Measurements from ENCODE around the gene ANKRD27.
"Not testable (repeated sequence)": the region's sequence is repeated elsewhere in the genome, so short reads cannot be mapped to it uniquely, and the experiment has no call there.

The ANKRD27 gene

GRCh38 chr19:32688311-32688710, 13.3 kb upstream of the ANKRD27 start:
- no peak for DNase-seq

- DNase-seq: no peak
Observed at GRCh38 chr19:32687681-32688080, 12.7 kb upstream of the ANKRD27 start.

GRCh38 chr19:32686847-32687475, 12.0 kb upstream of the ANKRD27 start:
- no peak for DNase-seq

GRCh38 chr19:32682317-32682716, 7.3 kb upstream of the ANKRD27 start:
- DNase-seq: no peak

GRCh38 chr19:32680986-32681385, 6.0 kb upstream of the ANKRD27 start:
- DNase-seq: no peak

GRCh38 chr19:32677657-32678056, 2.7 kb upstream of the ANKRD27 start:
- no peak for DNase-seq

- DNase-seq: peak in 1 of 5 donors; percentile 4
Observed at GRCh38 chr19:32676895-32677359, 1.9 kb upstream of the ANKRD27 start.

GRCh38 chr19:32676186-32676894, 1.4 kb upstream of the ANKRD27 start:
- peak in 1 of 5 donors; percentile 18 for DNase-seq

- peak; percentile 55 to 74 (median 66) for DNase-seq
Observed at GRCh38 chr19:32675720-32676185, 773 bp upstream of the ANKRD27 start, which contains the start of gene RGS9BP. Gene RGS9BP (plus strand): TSS chr19:32675848. CDS start chr19:32676264, 416 bp downstream.

GRCh38 chr19:32674153-32674930, 638 bp downstream of the ANKRD27 start:
- DNase-seq: peak in 1 of 5 donors; percentile 23

GRCh38 chr19:32673573-32673972, 1.4 kb downstream of the ANKRD27 start:
- no peak for DNase-seq

- no peak for DNase-seq
Observed at GRCh38 chr19:32672841-32673240, 2.1 kb downstream of the ANKRD27 start.

GRCh38 chr19:32671883-32672593, 2.9 kb downstream of the ANKRD27 start:
- no peak for DNase-seq

GRCh38 chr19:32669310-32669709, 5.7 kb downstream of the ANKRD27 start:
- DNase-seq: no peak

- DNase-seq: no peak
Observed at GRCh38 chr19:32666084-32666483, 8.9 kb downstream of the ANKRD27 start.

GRCh38 chr19:32662186-32662585, 12.8 kb downstream of the ANKRD27 start:
- DNase-seq: no peak

GRCh38 chr19:32661318-32661717, 13.7 kb downstream of the ANKRD27 start:
- no peak for DNase-seq

- DNase-seq: no peak
Observed at GRCh38 chr19:32658527-32658926, 16.5 kb downstream of the ANKRD27 start.

- no peak for DNase-seq
Observed at GRCh38 chr19:32658075-32658474, 16.9 kb downstream of the ANKRD27 start.

- not testable (repeated sequence) for DNase-seq
Observed at GRCh38 chr19:32656379-32656778, 18.6 kb downstream of the ANKRD27 start.

GRCh38 chr19:32653599-32653915, 21.4 kb downstream of the ANKRD27 start:
- DNase-seq: no peak

GRCh38 chr19:32652894-32653598, 21.9 kb downstream of the ANKRD27 start:
- DNase-seq: no peak
